Activated naive CD8-positive, alpha-beta T cell treated with anti-CD3 and anti-CD28 coated beads, Interleukin-2, amount 50 U/mL, for 24 hours (primary cell): Measurements from ENCODE around the gene APC2.
"Not testable (repeated sequence)": the region's sequence is repeated elsewhere in the genome, so short reads cannot be mapped to it uniquely, and the experiment has no call there.

Experiments
- ATAC-seq: fragments of 150-1000 bp; cut with Tn5 transposase; one replicate; pipeline ENCODE4 v1.10.0; 2021
- DNase-seq: peaks from one replicate; pipeline ENCODE4 v3.0.0; 2021
- H3K27ac Mint-ChIP-seq: one replicate; pipeline ENCODE4 v1.8.0; 2021; ENCODE audit warnings: mild to moderate bottlenecking, mixed read lengths
- H3K27me3 Mint-ChIP-seq: one replicate; pipeline ENCODE4 v1.8.0; 2021; ENCODE audit warnings: mixed read lengths
- H3K36me3 Mint-ChIP-seq: one replicate; pipeline ENCODE4 v1.8.0; 2021; ENCODE audit warnings: low read depth, mixed read lengths
- H3K4me1 Mint-ChIP-seq: one replicate; pipeline ENCODE4 v1.8.0; 2021; ENCODE audit warnings: mixed read lengths
- H3K4me3 Mint-ChIP-seq: one replicate; pipeline ENCODE4 v1.8.0; 2021; ENCODE audit warnings: mild to moderate bottlenecking, moderate library complexity, mixed read lengths
- H3K9me3 Mint-ChIP-seq: one replicate; pipeline ENCODE4 v1.8.0; 2021; ENCODE audit warnings: mixed read lengths

Gene APC2

DNA sequence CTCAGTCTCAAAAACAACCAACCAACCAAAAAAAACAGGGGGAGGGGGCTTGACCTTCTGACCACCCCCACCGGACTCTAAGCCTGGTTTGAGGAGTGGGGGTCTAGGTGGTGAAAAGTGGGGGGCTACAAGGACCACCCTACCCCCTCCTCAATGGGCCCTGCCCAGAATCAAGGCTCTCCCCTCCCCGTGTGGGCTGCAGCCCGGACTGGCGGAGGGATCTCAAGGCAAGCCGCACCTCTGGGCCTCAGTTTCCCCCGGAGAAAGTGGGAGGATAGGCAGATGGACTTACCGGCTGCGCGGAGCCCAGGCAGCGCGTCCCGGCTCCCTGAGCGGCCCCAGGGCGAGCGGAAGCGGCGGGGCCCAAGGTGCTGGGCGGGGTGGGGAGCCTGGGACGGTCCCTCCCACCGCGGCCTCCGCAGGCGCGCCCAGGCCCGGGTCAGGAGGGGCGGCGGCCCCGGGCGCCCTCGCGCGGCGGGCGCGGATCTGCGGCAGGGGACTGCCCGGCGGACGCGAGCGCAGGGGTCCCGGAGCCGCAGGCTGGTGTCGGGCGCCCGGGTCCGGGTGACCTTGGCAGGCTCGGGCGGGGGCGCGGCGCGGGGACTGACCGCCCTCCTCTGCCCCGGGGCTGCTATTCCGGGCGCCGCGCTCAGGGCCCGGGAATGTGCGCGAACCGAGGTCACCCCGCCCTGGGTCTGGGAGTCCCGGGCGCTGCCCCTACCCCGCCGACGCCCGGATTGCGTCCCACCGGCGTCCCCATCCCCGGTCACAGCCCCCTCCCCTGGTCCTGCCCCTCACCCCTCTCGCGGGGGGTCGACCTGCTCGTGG, 63.0 kb downstream of the APC2 start, which contains the start of gene ADAMTSL5:
ADAMTSL5 (minus strand) TSS at position 349 of the 828 bp plus-strand sequence. CDS start 2,076 bp downstream, outside the sequence.
- H3K9me3 Mint-ChIP-seq = no peaks in the 10 kb centered on the region
- peak; percentile 88 for ATAC-seq
- peaks cover 17% of the 10 kb centered on the region for H3K27me3 Mint-ChIP-seq
- peak; percentile 81 for DNase-seq
- no peak within 1 kb of the TSS for H3K27ac Mint-ChIP-seq
- H3K4me3 Mint-ChIP-seq = peak within 1 kb of the TSS; percentile 73
- no peaks in the 10 kb centered on the region for H3K36me3 Mint-ChIP-seq
- peaks cover 12% of the 10 kb centered on the region for H3K4me1 Mint-ChIP-seq

DNA sequence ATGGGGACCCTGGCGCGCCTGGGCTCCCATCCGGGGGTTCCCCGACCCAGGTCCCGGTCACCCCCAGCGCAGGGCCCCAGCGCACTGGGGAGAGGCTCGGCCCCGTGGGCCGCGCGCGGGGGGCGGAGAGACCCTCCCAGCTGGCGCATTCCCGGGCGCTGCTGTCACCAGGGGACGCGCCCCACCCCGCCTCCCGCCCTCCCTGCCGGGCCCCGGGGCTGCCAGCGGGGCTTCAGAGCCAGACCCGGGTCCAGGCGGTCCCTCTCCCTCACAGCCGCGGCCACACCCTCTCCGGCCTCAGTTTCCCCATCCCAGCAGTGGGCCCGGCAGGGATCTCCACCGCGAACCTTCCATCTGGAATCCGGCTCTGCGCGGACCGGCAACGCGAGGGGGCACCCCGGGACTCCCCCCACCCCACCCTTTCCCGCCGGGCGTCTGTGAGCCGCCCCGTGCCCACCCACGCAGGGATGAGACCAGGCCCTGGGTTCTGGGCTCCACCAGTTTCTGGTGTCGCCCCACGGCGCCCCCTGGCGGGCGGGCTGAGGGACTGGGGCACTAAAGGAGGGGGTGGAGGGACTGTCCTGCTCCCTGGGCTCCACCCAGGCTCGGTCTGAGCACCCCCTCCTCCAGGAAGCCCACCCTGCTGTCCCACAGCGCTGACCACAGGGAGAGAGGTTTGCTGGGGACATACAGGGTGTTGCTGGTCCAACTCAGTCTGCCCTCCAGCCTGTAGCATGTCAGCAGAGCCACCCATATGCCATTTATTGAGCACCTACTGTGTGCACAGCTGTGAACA, 63.8 kb downstream of the APC2 start:
- DNase-seq (peak; percentile 77), ATAC-seq (peak; percentile 47)
- Mint-ChIP-seq H3K27me3 (peaks cover 17% of the 10 kb centered on the region), H3K4me1 (peaks cover 11% of the 10 kb centered on the region), H3K9me3 (no peaks in the 10 kb centered on the region), H3K27ac (no peak overlapping the region), H3K4me3 (no peak overlapping the region), H3K36me3 (no peaks in the 10 kb centered on the region)

DNA sequence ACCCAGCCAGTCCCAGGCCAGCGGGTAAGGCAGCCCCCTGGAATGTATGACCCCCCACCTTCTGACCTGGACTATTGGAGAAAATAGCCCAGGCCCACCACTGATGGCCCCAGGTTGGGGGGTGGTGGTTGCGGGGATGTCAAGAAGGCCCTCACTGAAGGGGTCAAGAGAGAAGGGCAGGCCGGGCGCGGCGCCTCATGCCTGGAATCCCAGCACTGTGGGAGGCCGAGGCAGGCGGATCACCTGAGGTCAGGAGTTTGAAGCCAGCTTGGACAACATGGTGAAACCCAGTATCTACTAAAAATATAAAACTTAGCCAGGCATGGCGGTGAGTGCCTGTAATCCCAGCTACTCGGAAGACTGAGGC, 64.4 kb downstream of the APC2 start:
- Mint-ChIP-seq H3K4me1 (peaks cover 11% of the 10 kb centered on the region), H3K27me3 (peaks cover 17% of the 10 kb centered on the region), H3K9me3 (no peaks in the 10 kb centered on the region), H3K4me3 (no peak overlapping the region), H3K27ac (no peak overlapping the region), H3K36me3 (no peaks in the 10 kb centered on the region)
- no peak for DNase-seq
- ATAC-seq = no peak

DNA sequence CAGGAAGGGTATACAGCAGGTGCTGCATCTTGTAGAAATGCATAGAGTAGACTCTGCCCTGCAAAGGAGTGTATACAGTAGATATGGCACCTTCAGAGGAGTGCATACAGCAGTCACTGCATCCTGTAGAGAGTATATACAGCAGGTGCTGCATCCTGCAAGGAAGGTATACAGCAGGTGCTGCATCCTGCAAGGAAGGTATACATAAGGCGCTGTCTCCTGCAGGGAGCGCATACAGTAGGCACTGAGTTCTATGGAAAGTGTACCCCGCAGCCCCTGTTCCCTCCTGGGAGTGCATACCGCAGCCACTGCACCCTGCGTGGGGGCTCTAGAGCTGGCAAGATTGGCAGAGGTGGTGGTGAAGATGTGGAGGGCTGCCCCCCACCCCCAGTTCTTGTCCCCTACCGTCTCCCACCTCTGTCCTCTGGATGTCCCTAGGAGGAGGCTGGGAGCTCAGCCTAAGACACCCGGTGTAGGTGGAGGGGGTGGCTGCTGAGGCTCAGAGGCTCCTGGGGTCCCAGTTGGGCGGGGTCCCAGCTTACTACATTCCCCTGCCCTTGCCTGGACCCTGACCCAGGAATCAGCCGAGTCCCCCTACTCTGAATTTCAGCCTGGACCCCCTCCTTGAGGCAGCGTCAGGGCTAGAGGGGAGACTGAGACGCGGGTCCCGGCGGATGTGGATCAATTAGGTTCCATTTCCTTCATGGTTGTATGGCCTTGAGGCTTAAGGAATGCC, 65.2 kb downstream of the APC2 start:
- H3K9me3 Mint-ChIP-seq = no peaks in the 10 kb centered on the region
- H3K4me1 Mint-ChIP-seq = peaks cover 11% of the 10 kb centered on the region
- DNase-seq (no peak), ATAC-seq (no peak)
- peaks cover 12% of the 10 kb centered on the region for H3K27me3 Mint-ChIP-seq
- no peak overlapping the region for H3K4me3 Mint-ChIP-seq
- H3K36me3 Mint-ChIP-seq = no peaks in the 10 kb centered on the region
- no peak overlapping the region for H3K27ac Mint-ChIP-seq

DNA sequence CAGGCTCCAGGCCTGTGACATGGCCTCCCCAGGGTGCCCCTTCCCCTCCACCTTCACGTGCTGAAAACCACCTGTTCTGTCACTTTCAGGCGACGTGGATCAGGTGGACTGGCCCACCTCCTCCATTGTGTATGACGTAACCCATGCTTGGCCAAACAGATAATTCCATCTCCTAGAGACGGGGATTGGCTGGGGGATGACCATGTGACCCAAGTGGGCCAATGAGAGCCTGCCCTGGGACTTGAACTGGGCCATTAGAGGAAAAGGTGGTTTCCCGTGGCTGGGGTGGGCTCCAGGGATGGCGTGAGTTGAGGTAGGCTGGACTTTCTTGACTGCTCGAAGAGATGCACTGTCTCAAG, 66.5 kb downstream of the APC2 start:
- no peaks in the 10 kb centered on the region for H3K9me3 Mint-ChIP-seq
- H3K27ac Mint-ChIP-seq = peak overlapping the region; percentile 39
- peaks cover 6% of the 10 kb centered on the region for H3K4me1 Mint-ChIP-seq
- H3K4me3 Mint-ChIP-seq = no peak overlapping the region
- peaks cover 12% of the 10 kb centered on the region for H3K27me3 Mint-ChIP-seq
- ATAC-seq = no peak
- no peak for DNase-seq
- H3K36me3 Mint-ChIP-seq = no peaks in the 10 kb centered on the region

DNA sequence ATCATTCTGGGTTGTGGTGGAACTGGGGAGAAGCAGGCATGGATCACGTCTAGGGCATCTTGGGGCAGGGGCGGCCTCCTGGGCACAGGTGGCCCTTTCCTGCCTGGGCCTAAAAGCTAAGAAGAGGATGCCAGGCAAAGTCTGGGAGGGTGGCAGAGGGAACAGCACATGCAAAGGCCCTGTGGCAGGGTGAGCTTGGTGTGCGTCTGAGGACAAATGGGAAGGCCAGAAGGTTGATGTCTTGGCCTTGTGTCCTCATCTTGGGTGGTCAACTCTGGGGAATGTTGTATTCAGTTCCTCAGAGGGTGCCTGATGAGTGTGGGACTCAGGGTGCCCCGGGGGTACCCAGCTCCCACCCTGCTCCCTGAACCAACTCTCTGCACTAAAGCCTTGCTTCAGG, 68.5 kb downstream of the APC2 start:
- Mint-ChIP-seq H3K27me3 (peaks cover 16% of the 10 kb centered on the region), H3K4me3 (no peak overlapping the region), H3K9me3 (no peaks in the 10 kb centered on the region), H3K36me3 (no peaks in the 10 kb centered on the region), H3K27ac (no peak overlapping the region), H3K4me1 (no peaks in the 10 kb centered on the region)
- DNase-seq (no peak), ATAC-seq (no peak)

DNA sequence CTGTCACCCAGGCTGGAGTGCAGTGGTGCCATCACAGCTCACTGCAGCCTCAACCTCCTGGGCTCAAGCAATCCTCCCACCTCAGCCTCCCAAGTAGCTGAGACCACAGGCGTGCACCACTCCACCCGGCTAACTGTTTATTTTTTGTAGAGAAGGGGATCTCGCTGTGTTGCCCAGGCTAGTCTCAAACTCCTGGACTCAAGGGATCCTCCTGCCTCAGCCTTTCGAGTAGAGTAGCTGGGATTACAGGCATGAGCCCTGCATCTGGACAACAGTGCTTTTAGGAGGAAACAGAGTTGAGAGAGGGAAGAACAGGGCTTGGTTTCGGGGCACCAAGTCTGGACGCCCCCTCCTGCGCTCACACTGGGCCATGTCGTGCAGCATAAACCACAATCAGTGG, 69.9 kb downstream of the APC2 start:
- not testable (repeated sequence) for H3K9me3 Mint-ChIP-seq, DNase-seq, H3K36me3 Mint-ChIP-seq, ATAC-seq, H3K4me1 Mint-ChIP-seq, H3K4me3 Mint-ChIP-seq, H3K27ac Mint-ChIP-seq
- H3K27me3 Mint-ChIP-seq = peaks cover 18% of the 10 kb centered on the region

DNA sequence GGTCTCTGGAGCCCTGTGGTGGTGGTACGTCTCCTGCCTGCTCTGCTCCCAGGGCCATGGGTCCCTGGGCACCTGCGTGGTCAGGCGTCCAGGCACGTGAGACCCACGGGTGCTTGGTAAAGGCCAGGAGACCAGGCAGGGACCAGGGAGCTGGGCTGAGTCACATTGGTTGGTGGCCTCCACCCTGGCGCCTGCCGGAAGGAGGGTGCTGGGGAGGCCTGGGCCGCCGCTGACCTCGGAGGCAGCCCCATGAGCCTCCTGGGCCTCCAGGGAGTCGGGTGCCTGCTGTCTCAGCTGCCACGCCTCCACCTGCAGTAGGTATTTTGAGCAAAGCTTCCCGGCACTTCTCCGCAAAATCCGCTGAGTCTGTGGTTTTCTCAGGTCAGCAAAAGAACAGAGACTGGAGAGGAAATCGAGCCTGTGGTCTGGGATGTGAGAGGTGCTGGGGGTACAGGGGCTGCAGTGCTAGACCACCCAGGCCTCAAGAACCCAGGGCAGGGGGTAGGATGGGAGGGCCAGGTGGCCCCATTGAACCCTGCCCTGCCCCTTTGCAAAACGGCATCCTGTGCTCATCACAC, 70.4 kb downstream of the APC2 start:
- no peaks in the 10 kb centered on the region for H3K9me3 Mint-ChIP-seq
- peaks cover 4% of the 10 kb centered on the region for H3K4me1 Mint-ChIP-seq
- H3K36me3 Mint-ChIP-seq = no peaks in the 10 kb centered on the region
- DNase-seq = no peak
- no peak for ATAC-seq
- peaks cover 21% of the 10 kb centered on the region for H3K27me3 Mint-ChIP-seq
- H3K4me3 Mint-ChIP-seq = no peak overlapping the region
- no peak overlapping the region for H3K27ac Mint-ChIP-seq

DNA sequence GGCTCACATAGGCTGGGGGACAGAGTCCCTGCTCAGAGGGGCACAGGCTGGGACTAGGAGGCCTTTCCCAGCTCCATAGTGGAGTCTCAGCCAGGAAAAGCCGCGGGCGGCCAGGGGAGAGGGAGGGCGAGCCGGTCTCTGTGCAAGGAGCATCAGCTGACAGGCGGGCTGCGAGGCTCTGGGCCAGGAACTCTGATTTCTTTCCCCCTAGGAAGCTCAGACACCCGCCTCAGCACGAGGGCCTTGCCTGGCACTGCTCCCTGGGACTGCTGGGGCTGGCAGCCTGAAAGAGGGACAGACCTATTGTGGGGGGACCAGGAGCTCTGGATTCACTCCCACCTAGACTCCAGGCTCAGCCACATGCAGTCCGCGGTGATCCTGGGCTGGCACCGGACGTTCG, 71.7 kb downstream of the APC2 start:
- no peaks in the 10 kb centered on the region for H3K36me3 Mint-ChIP-seq
- ATAC-seq (no peak), DNase-seq (no peak)
- peaks cover 27% of the 10 kb centered on the region for H3K27me3 Mint-ChIP-seq
- no peaks in the 10 kb centered on the region for H3K9me3 Mint-ChIP-seq
- no peak overlapping the region for H3K27ac Mint-ChIP-seq
- H3K4me3 Mint-ChIP-seq = no peak overlapping the region
- peaks cover 4% of the 10 kb centered on the region for H3K4me1 Mint-ChIP-seq

DNA sequence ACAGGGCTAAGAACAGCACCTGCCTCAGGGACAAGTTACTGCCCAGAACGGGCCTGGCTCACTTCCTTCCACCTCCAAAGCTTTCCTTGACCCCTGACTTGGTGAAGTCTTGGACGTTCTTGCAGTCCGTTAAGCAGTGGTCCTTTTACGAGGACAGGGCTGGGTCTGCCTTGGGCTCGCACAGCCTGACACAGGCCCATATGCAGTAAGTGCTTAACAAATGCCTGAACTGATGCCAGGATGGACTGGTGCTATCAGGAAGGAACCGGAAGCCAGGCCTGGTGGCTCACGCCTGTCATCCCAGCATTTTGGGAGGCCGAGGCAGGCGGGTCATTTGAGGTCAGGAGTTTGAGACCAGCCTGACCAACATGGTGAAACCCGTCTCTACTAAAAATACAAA, 72.1 kb downstream of the APC2 start:
- Mint-ChIP-seq H3K27me3 (peaks cover 27% of the 10 kb centered on the region), H3K36me3 (no peaks in the 10 kb centered on the region), H3K27ac (no peak overlapping the region), H3K4me3 (no peak overlapping the region), H3K9me3 (no peaks in the 10 kb centered on the region), H3K4me1 (peaks cover 4% of the 10 kb centered on the region)
- ATAC-seq (no peak), DNase-seq (no peak)

DNA sequence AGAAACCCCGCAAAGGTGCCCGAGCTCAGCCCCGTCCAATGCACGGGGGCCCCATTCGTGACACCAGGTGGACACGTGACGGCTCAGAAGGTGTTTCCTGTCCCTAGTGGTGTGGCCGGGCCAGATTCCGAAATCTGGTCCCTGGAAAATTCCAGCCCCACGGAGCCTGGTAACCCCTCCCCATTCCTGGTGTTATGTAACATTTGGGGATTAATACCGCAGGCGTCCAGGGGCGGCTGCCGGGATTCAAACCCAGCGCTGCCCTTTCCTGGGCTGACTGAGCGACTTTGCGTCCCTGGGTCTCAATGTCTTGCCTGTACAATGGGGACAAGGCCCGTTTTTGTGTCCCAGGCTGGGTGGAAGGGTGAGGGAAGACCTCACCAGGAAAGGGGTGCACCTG, 72.9 kb downstream of the APC2 start:
- H3K9me3 Mint-ChIP-seq = no peaks in the 10 kb centered on the region

More for the DNA sequence above, 72.9 kb downstream of the APC2 start:
- ATAC-seq (no peak), DNase-seq (no peak)
- peaks cover 33% of the 10 kb centered on the region for H3K27me3 Mint-ChIP-seq
- H3K27ac Mint-ChIP-seq = no peak overlapping the region
- no peak overlapping the region for H3K4me3 Mint-ChIP-seq
- no peaks in the 10 kb centered on the region for H3K36me3 Mint-ChIP-seq
- H3K4me1 Mint-ChIP-seq = peaks cover 4% of the 10 kb centered on the region
